ACC112 (cell line): ENCODE data around the gene ALPP.
"Not testable (repeated sequence)": the region's sequence is repeated elsewhere in the genome, so short reads cannot be mapped to it uniquely, and the experiment has no call there.

Source experiments
- H2AFZ ChIP-seq: fragments of 200-600 bp; sonication (generic); one replicate; pipeline ENCODE4 v1.6.0; 2017; ENCODE audit warnings: antibody characterized with exemption, low read length; ENCODE audit not compliant: unreplicated experiment
- H3K27ac ChIP-seq: fragments of 200-600 bp; sonication (generic); 2 replicates; pipeline ENCODE4 v1.5.1; 2014; ENCODE audit warnings: low read depth, mild to moderate bottlenecking, antibody characterized with exemption, low read length, moderate library complexity
- H3K27me3 ChIP-seq: fragments of 200-600 bp; sonication (generic); 2 replicates; pipeline ENCODE4 v1.6.1; 2014; ENCODE audit warnings: mild to moderate bottlenecking, antibody characterized with exemption, low read length, moderate library complexity, mixed read lengths; ENCODE audit not compliant: insufficient read depth
- H3K36me3 ChIP-seq: fragments of 200-600 bp; sonication (generic); 2 replicates; pipeline ENCODE4 v1.6.1; 2016; ENCODE audit warnings: mild to moderate bottlenecking, antibody characterized with exemption, low read length, moderate library complexity, mixed read lengths; ENCODE audit not compliant: insufficient read depth
- H3K4me1 ChIP-seq: fragments of 200-600 bp; sonication (generic); one replicate; pipeline ENCODE4 v1.6.1; 2016; ENCODE audit warnings: low read length, mixed read lengths; ENCODE audit not compliant: insufficient read depth, unreplicated experiment, control insufficient read depth
- H3K4me3 ChIP-seq: fragments of 200-600 bp; sonication (generic); 2 replicates; pipeline ENCODE4 v1.5.1; 2014; ENCODE audit warnings: mild to moderate bottlenecking, low read depth, low read length
- H3K79me2 ChIP-seq: fragments of 200-600 bp; sonication (generic); one replicate; pipeline ENCODE4 v1.6.0; 2016; ENCODE audit warnings: low read length; ENCODE audit not compliant: control insufficient read depth, unreplicated experiment, insufficient read depth

ALPP gene

GRCh38 chr2:232385660-232386489 is 7.3 kb downstream of the ALPP start:
- H3K79me2 ChIP-seq: no peaks in the 10 kb centered on the region
- peaks cover 90% of the 10 kb centered on the region for H3K27me3 ChIP-seq
- H3K27ac ChIP-seq: no peak overlapping the region
- H3K4me3 ChIP-seq: no peak overlapping the region
- H3K4me1 ChIP-seq: no peaks in the 10 kb centered on the region
- no peaks in the 10 kb centered on the region for H3K36me3 ChIP-seq
- no peak overlapping the region for H2AFZ ChIP-seq

- Histone ChIP-seq H3K79me2 (no peaks in the 10 kb centered on the region), H3K36me3 (no peaks in the 10 kb centered on the region), H3K27ac (no peak overlapping the region), H3K4me1 (no peaks in the 10 kb centered on the region), H2AFZ (no peak overlapping the region), H3K27me3 (peaks cover 95% of the 10 kb centered on the region), H3K4me3 (no peak overlapping the region)
Observed at GRCh38 chr2:232386490-232386739, 7.9 kb downstream of the ALPP start.

- Histone ChIP-seq H3K79me2 (no peaks in the 10 kb centered on the region), H3K4me1 (no peaks in the 10 kb centered on the region), H3K27ac (no peak overlapping the region), H3K4me3 (no peak overlapping the region), H3K36me3 (no peaks in the 10 kb centered on the region), H3K27me3 (peaks cover 91% of the 10 kb centered on the region), H2AFZ (no peak overlapping the region)
Observed at GRCh38 chr2:232386740-232387450, 8.3 kb downstream of the ALPP start.

GRCh38 chr2:232387451-232388171 is 9.1 kb downstream of the ALPP start:
- Histone ChIP-seq H2AFZ (no peak overlapping the region), H3K27ac (no peak overlapping the region), H3K79me2 (no peaks in the 10 kb centered on the region), H3K4me1 (no peaks in the 10 kb centered on the region), H3K27me3 (peaks cover 88% of the 10 kb centered on the region), H3K36me3 (no peaks in the 10 kb centered on the region), H3K4me3 (peak overlapping the region; percentile 12; the same call in 1 of the 2 replicates)

- no peak overlapping the region for H3K4me3 ChIP-seq
- H2AFZ ChIP-seq: no peak overlapping the region
- peaks cover 81% of the 10 kb centered on the region for H3K27me3 ChIP-seq
- H3K36me3 ChIP-seq: no peaks in the 10 kb centered on the region
- no peak overlapping the region for H3K27ac ChIP-seq
- H3K4me1 ChIP-seq: no peaks in the 10 kb centered on the region
- H3K79me2 ChIP-seq: no peaks in the 10 kb centered on the region
Observed at GRCh38 chr2:232388324-232388891, 9.9 kb downstream of the ALPP start.

- peaks cover 72% of the 10 kb centered on the region for H3K27me3 ChIP-seq
- no peaks in the 10 kb centered on the region for H3K36me3 ChIP-seq
- no peak overlapping the region for H3K4me3 ChIP-seq
- no peak overlapping the region for H2AFZ ChIP-seq
- no peaks in the 10 kb centered on the region for H3K79me2 ChIP-seq
- H3K27ac ChIP-seq: no peak overlapping the region
- H3K4me1 ChIP-seq: no peaks in the 10 kb centered on the region
Observed at GRCh38 chr2:232389327-232389726, 10.8 kb downstream of the ALPP start.

GRCh38 chr2:232390661-232391060 is 12.1 kb downstream of the ALPP start:
- Histone ChIP-seq H3K27me3 (peaks cover 68% of the 10 kb centered on the region), H3K36me3 (no peaks in the 10 kb centered on the region), H2AFZ (no peak overlapping the region), H3K4me1 (no peaks in the 10 kb centered on the region), H3K27ac (no peak overlapping the region), H3K79me2 (no peaks in the 10 kb centered on the region), H3K4me3 (no peak overlapping the region)

GRCh38 chr2:232393556-232393955 is 15.0 kb downstream of the ALPP start:
- H3K36me3 ChIP-seq: no peaks in the 10 kb centered on the region

GRCh38 chr2:232394431-232394830 is 15.9 kb downstream of the ALPP start:
- not testable (repeated sequence) for H3K4me3 ChIP-seq, H3K36me3 ChIP-seq, H3K27ac ChIP-seq, H3K4me1 ChIP-seq, H2AFZ ChIP-seq, H3K79me2 ChIP-seq
- peaks cover 40% of the 10 kb centered on the region for H3K27me3 ChIP-seq

More at GRCh38 chr2:232393556-232393955, 15.0 kb downstream of the ALPP start:
- Histone ChIP-seq H3K4me3 (no peak overlapping the region), H3K27ac (no peak overlapping the region), H3K4me1 (no peaks in the 10 kb centered on the region), H2AFZ (no peak overlapping the region), H3K27me3 (peaks cover 46% of the 10 kb centered on the region), H3K79me2 (no peaks in the 10 kb centered on the region)

GRCh38 chr2:232395586-232395985 is 17.0 kb downstream of the ALPP start:
- H3K4me3 ChIP-seq: no peak overlapping the region
- H3K36me3 ChIP-seq: no peaks in the 10 kb centered on the region
- no peaks in the 10 kb centered on the region for H3K4me1 ChIP-seq
- no peak overlapping the region for H3K27ac ChIP-seq
- H3K27me3 ChIP-seq: peaks cover 40% of the 10 kb centered on the region
- no peak overlapping the region for H2AFZ ChIP-seq
- H3K79me2 ChIP-seq: no peaks in the 10 kb centered on the region
